WTC11 (cell line): ENCODE measurements around the gene TMEM272.

ENCODE experiments used
- CREB1 ChIP-seq: sonication (generic); formaldehyde crosslinking; IDR thresholded peaks from 2 replicates; pipeline ENCODE4 v1.8.0; 2023; ENCODE audit warnings: mild to moderate bottlenecking, missing genetic modification reagents
- CREM ChIP-seq: sonication (generic); formaldehyde crosslinking; IDR thresholded peaks from 2 replicates; pipeline ENCODE4 v1.8.1; 2022; ENCODE audit warnings: mild to moderate bottlenecking, missing genetic modification reagents, moderate library complexity
- E2F4 ChIP-seq: sonication (generic); formaldehyde crosslinking; IDR thresholded peaks from 2 replicates; pipeline ENCODE4 v1.8.1; 2022; ENCODE audit warnings: low read depth, mild to moderate bottlenecking, moderate library complexity, missing genetic modification reagents, borderline replicate concordance
- ESRRA ChIP-seq: sonication (generic); formaldehyde crosslinking; IDR thresholded peaks from 2 replicates; pipeline ENCODE4 v1.8.1; 2022; ENCODE audit warnings: mild to moderate bottlenecking, missing genetic modification reagents, borderline replicate concordance
- NR1H2 ChIP-seq: sonication (generic); formaldehyde crosslinking; IDR thresholded peaks from 2 replicates; pipeline ENCODE4 v1.9.0; 2021; ENCODE audit warnings: mild to moderate bottlenecking, moderate library complexity, missing genetic modification reagents
- PREB ChIP-seq: sonication (generic); formaldehyde crosslinking; IDR thresholded peaks from 2 replicates; pipeline ENCODE4 v1.8.1; 2022; ENCODE audit warnings: mild to moderate bottlenecking, missing genetic modification reagents, moderate library complexity, borderline replicate concordance
- SP1 ChIP-seq: sonication (generic); formaldehyde crosslinking; conservative IDR thresholded peaks from 2 replicates; pipeline ENCODE4 v1.8.1; 2022; ENCODE audit warnings: missing genetic modification reagents
- TCF7 ChIP-seq: sonication (generic); formaldehyde crosslinking; IDR thresholded peaks from 2 replicates; pipeline ENCODE4 v1.8.0; 2022; ENCODE audit warnings: mild to moderate bottlenecking, low read depth, missing genetic modification reagents, moderate library complexity
- ZBTB43 ChIP-seq: sonication (generic); formaldehyde crosslinking; IDR thresholded peaks from 2 replicates; pipeline ENCODE4 v1.8.1; 2023; ENCODE audit warnings: mild to moderate bottlenecking, missing genetic modification reagents
- ZNF138 ChIP-seq: sonication (generic); formaldehyde crosslinking; conservative IDR thresholded peaks from 2 replicates; pipeline ENCODE4 v1.8.1; 2022; ENCODE audit warnings: mild to moderate bottlenecking, moderate library complexity, missing genetic modification reagents
- ZNF532 ChIP-seq: fragments of 250-450 bp; sonication (Bioruptor Pico); IDR thresholded peaks from 2 replicates; pipeline ENCODE4 v1.9.0; 2021; ENCODE audit warnings: mild to moderate bottlenecking, borderline replicate concordance
- TF ChIP-seq, protein P1 (sequence below): sonication (generic); formaldehyde crosslinking; IDR thresholded peaks from 2 replicates; pipeline ENCODE4 v1.8.1; 2023; ENCODE audit warnings: mild to moderate bottlenecking, missing genetic modification reagents, moderate library complexity
- TF ChIP-seq, protein P2 (sequence below): fragments of 200-600 bp; IDR thresholded peaks from 2 replicates; pipeline ENCODE4 v1.8.0; 2022; ENCODE audit warnings: antibody characterized with exemption

DNA sequence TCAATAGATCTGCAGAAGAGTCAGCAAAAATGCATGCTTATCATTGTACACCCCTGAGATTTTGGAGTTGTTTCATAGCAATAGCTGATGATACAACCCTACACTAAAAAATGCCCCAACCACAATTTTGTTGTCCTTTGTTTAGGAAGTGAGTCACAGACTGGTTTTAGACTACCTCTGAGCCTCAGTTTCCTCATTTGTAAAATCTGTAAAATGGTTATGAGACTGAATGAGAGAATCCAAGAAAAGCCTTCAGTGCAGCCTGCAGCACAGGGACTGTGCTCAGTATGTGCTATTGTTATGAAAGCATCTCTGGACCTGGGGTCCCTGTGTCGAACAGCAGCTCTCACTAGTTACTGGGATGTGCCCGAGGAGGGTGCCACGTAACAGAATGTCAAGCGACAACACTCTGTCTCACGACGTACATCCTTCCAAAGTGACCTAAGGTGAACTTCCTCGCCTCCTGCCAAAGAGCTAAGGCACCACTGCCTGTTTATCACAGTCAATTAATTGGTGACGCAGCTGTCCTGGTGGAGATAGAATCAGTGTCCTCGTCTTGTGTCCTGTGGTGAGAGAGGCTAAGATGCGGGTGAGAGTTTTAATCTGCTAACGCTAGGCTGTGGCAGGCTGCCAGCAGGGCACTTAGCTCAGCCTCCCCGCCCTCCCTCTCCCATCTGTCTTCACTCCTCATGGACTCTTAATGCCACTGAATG lies 59.1 kb downstream of the TMEM272 start:
- TF ChIP-seq E2F4 (CRISPR knock-in tag) (no peak), SP1 (CRISPR knock-in tag) (no peak), CREM (CRISPR knock-in tag) (no peak), ZBTB43 (CRISPR knock-in tag) (no peak), PREB (CRISPR knock-in tag) (no peak), CREB1 (no peak), NR1H2 (CRISPR knock-in tag) (no peak), TCF7 (CRISPR knock-in tag) (no peak), ZNF532 (no peak), ESRRA (CRISPR knock-in tag) (no peak), ZNF138 (no peak)
- TF ChIP-seq, protein P1, sequence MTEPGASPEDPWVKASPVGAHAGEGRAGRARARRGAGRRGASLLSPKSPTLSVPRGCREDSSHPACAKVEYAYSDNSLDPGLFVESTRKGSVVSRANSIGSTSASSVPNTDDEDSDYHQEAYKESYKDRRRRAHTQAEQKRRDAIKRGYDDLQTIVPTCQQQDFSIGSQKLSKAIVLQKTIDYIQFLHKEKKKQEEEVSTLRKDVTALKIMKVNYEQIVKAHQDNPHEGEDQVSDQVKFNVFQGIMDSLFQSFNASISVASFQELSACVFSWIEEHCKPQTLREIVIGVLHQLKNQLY (CRISPR knock-in tag): no peak
- TF ChIP-seq, protein P2, sequence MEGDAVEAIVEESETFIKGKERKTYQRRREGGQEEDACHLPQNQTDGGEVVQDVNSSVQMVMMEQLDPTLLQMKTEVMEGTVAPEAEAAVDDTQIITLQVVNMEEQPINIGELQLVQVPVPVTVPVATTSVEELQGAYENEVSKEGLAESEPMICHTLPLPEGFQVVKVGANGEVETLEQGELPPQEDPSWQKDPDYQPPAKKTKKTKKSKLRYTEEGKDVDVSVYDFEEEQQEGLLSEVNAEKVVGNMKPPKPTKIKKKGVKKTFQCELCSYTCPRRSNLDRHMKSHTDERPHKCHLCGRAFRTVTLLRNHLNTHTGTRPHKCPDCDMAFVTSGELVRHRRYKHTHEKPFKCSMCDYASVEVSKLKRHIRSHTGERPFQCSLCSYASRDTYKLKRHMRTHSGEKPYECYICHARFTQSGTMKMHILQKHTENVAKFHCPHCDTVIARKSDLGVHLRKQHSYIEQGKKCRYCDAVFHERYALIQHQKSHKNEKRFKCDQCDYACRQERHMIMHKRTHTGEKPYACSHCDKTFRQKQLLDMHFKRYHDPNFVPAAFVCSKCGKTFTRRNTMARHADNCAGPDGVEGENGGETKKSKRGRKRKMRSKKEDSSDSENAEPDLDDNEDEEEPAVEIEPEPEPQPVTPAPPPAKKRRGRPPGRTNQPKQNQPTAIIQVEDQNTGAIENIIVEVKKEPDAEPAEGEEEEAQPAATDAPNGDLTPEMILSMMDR: no peak
